H9 (cell line): ENCODE data around the gene HAO1. TPM values are rescaled to one million over a fixed set of nuclear protein-coding genes. Genes with fewer than 3 reads are reported as not detected.
"Not testable (repeated sequence)": the region's sequence is repeated elsewhere in the genome, so short reads cannot be mapped to it uniquely, and the experiment has no call there.

Source experiments
- DNase-seq: peaks from one replicate; pipeline ENCODE4 v3.0.0-alpha.2; 2017
- H2AFZ ChIP-seq: one replicate; pipeline ENCODE4 v1.6.1; 2013; ENCODE audit warnings: mild to moderate bottlenecking, low read length, control low read depth, moderate library complexity
- H2AK5ac ChIP-seq: 2 replicates; pipeline ENCODE4 v1.6.1; 2013; ENCODE audit warnings: low read length, control low read depth, mixed read lengths; ENCODE audit not compliant: insufficient read length
- H2BK120ac ChIP-seq: one replicate; pipeline ENCODE4 v1.6.1; 2013; ENCODE audit warnings: low read depth, mild to moderate bottlenecking, low read length, control low read depth, inconsistent platforms; ENCODE audit not compliant: poor library complexity, severe bottlenecking
- H2BK12ac ChIP-seq: 2 replicates; pipeline ENCODE4 v1.6.1; 2013; ENCODE audit warnings: low read length, control low read depth, mixed read lengths, low read depth; ENCODE audit not compliant: insufficient read length
- H2BK15ac ChIP-seq: 2 replicates; pipeline ENCODE4 v1.6.1; 2013; ENCODE audit warnings: low read depth, low read length, control low read depth
- H2BK20ac ChIP-seq: one replicate; pipeline ENCODE4 v1.6.1; 2013; ENCODE audit warnings: low read depth, mild to moderate bottlenecking, low read length, control low read depth, inconsistent platforms; ENCODE audit not compliant: poor library complexity, severe bottlenecking
- H2BK5ac ChIP-seq: 2 replicates; pipeline ENCODE4 v1.6.1; 2013; ENCODE audit warnings: low read length, control low read depth, mixed read lengths; ENCODE audit not compliant: insufficient read length
- H3K14ac ChIP-seq: 2 replicates; pipeline ENCODE4 v1.6.1; 2013; ENCODE audit warnings: low read length, control low read depth; ENCODE audit not compliant: insufficient read depth
- H3K18ac ChIP-seq: 2 replicates; pipeline ENCODE4 v1.6.1; 2013; ENCODE audit warnings: low read depth, mild to moderate bottlenecking, mixed read lengths, low read length, control low read depth; ENCODE audit not compliant: insufficient read length
- H3K23ac ChIP-seq: 2 replicates; pipeline ENCODE4 v1.6.1; 2013; ENCODE audit warnings: low read length, control low read depth, mixed read lengths, low read depth; ENCODE audit not compliant: insufficient read length
- H3K23me2 ChIP-seq: 2 replicates; pipeline ENCODE4 v1.6.1; 2013; ENCODE audit warnings: low read depth, mild to moderate bottlenecking, mixed read lengths, low read length, control low read depth; ENCODE audit not compliant: insufficient read length, poor library complexity, severe bottlenecking
- H3K27ac ChIP-seq: 2 replicates; pipeline ENCODE4 v1.5.1; 2013; ENCODE audit warnings: low read length, control low read depth, mixed read lengths, low read depth; ENCODE audit not compliant: insufficient read length
- H3K27me3 ChIP-seq: 2 replicates; pipeline ENCODE4 v1.6.1; 2013; ENCODE audit warnings: low read length, control low read depth, inconsistent platforms; ENCODE audit not compliant: insufficient read depth
- H3K4ac ChIP-seq: 2 replicates; pipeline ENCODE4 v1.6.1; 2013; ENCODE audit warnings: low read depth, mild to moderate bottlenecking, control low read depth, inconsistent platforms, low read length, moderate library complexity
- H3K4me1 ChIP-seq: 2 replicates; pipeline ENCODE4 v1.6.1; 2013; ENCODE audit warnings: low read length, control low read depth, inconsistent platforms; ENCODE audit not compliant: insufficient read depth
- H3K4me2 ChIP-seq: 2 replicates; pipeline ENCODE4 v1.6.1; 2013; ENCODE audit warnings: low read length, control low read depth, mixed read lengths; ENCODE audit not compliant: insufficient read length, insufficient read depth
- H3K56ac ChIP-seq: 2 replicates; pipeline ENCODE4 v1.6.1; 2013; ENCODE audit warnings: low read depth, mild to moderate bottlenecking, mixed read lengths, low read length, control low read depth; ENCODE audit not compliant: insufficient read length
- H3K79me1 ChIP-seq: 2 replicates; pipeline ENCODE4 v1.6.1; 2013; ENCODE audit warnings: low read depth, mild to moderate bottlenecking, moderate library complexity, low read length, control low read depth, inconsistent platforms; ENCODE audit not compliant: insufficient read depth, poor library complexity, severe bottlenecking
- H3K79me2 ChIP-seq: 2 replicates; pipeline ENCODE4 v1.6.1; 2013; ENCODE audit warnings: low read length, control low read depth, inconsistent platforms; ENCODE audit not compliant: insufficient read depth
- H3K9ac ChIP-seq: 2 replicates; pipeline ENCODE4 v1.6.1; 2013; ENCODE audit warnings: low read length, control low read depth, mixed read lengths; ENCODE audit not compliant: insufficient read length; ENCODE audit errors: extremely low read depth
- H3K9me3 ChIP-seq: one replicate; pipeline ENCODE4 v1.6.1; 2013; ENCODE audit warnings: low read depth, low read length, inconsistent platforms; ENCODE audit not compliant: control insufficient read depth
- H3T11ph ChIP-seq: one replicate; pipeline ENCODE4 v1.6.1; 2013; ENCODE audit warnings: mild to moderate bottlenecking, low read length, control low read depth, inconsistent platforms
- H4K20me1 ChIP-seq: one replicate; pipeline ENCODE4 v1.6.1; 2013; ENCODE audit not compliant: control insufficient read depth, insufficient read length, insufficient read depth
- H4K5ac ChIP-seq: 2 replicates; pipeline ENCODE4 v1.6.1; 2013; ENCODE audit warnings: low read depth, mild to moderate bottlenecking, mixed read lengths, low read length, control low read depth; ENCODE audit not compliant: insufficient read length
- H4K8ac ChIP-seq: replicated peaks from 2 replicates; pipeline ENCODE4 v1.6.1; 2013; ENCODE audit warnings: low read length, control low read depth, mixed read lengths, low read depth; ENCODE audit not compliant: insufficient read length
- H4K91ac ChIP-seq: 2 replicates; pipeline ENCODE4 v1.6.1; 2013; ENCODE audit warnings: low read depth, mild to moderate bottlenecking, moderate library complexity, mixed read lengths, low read length, control low read depth; ENCODE audit not compliant: insufficient read length
- H3K27ac Mint-ChIP-seq, 3 experiments: 2 replicates in 2 of 3; 3 replicates in 1 of 3; pipeline ENCODE4 v1.8.0; 2020 to 2021; ENCODE audit warnings: mixed read lengths in 3 of 3, mild to moderate bottlenecking in 1 of 3, moderate library complexity in 1 of 3
- H3K27me3 Mint-ChIP-seq: 2 replicates; pipeline ENCODE4 v1.8.0; 2021; ENCODE audit warnings: low read depth, mild to moderate bottlenecking, moderate library complexity, mixed read lengths
- H3K36me3 Mint-ChIP-seq, 3 experiments: 2 replicates in 2 of 3; 3 replicates in 1 of 3; pipeline ENCODE4 v1.8.0; 2020 to 2021; ENCODE audit warnings: low read depth in 3 of 3, mixed read lengths in 3 of 3; ENCODE audit not compliant: insufficient read depth in 1 of 3
- H3K4me1 Mint-ChIP-seq, 2 experiments: 2 replicates each; pipeline ENCODE4 v1.8.0; 2020; ENCODE audit warnings: mixed read lengths in 2 of 2
- H3K4me3 Mint-ChIP-seq, 2 experiments: 2 replicates in 1 of 2; 3 replicates in 1 of 2; pipeline ENCODE4 v1.8.0; 2020 to 2021; ENCODE audit warnings: mild to moderate bottlenecking in 2 of 2, mixed read lengths in 2 of 2, moderate library complexity in 1 of 2
- H3K9me3 Mint-ChIP-seq, 2 experiments: 2 replicates in 1 of 2; 3 replicates in 1 of 2; pipeline ENCODE4 v1.8.0; 2020; ENCODE audit warnings: mild to moderate bottlenecking in 2 of 2, mixed read lengths in 2 of 2, moderate library complexity in 1 of 2
- CTCF ChIP-seq: fragments of 200-600 bp; sonication (generic); conservative IDR thresholded peaks from 3 replicates; pipeline ENCODE4 v1.8.0; 2021; ENCODE audit warnings: antibody characterized with exemption, mild to moderate bottlenecking
- WGBS: extraction: QIAGEN DNeasy Blood & Tissue Kit; methylation state at CpG from one replicate; pipeline ENCODE4 v1.1.7; 2013; ENCODE audit warnings: missing lambda C conversion rate, low lambda C conversion rate, mixed read lengths; ENCODE audit not compliant: insufficient read length; ENCODE audit errors: extremely low coverage; 5-methylcytosine and 5-hydroxymethylcytosine counted together
- total RNA-seq: library from RNA; stranded (reverse); gene quantifications from 2 replicates; pipeline ENCODE4 v1.2.1, GENCODE V29; 2021

The HAO1 gene
- total RNA-seq, 1 experiment from 2014 or later: not detected

- Histone ChIP-seq H2BK5ac (no peak overlapping the region), H3K79me2 (no peaks in the 10 kb centered on the region), H4K8ac (no peak overlapping the region), H3T11ph (no peak overlapping the region), H3K4me1 (no peaks in the 10 kb centered on the region), H4K5ac (no peak overlapping the region), H3K79me1 (no peaks in the 10 kb centered on the region), H2AFZ (no peak overlapping the region), H4K20me1 (no peaks in the 10 kb centered on the region), H4K91ac (no peak overlapping the region), H3K4ac (no peak overlapping the region), H2BK120ac (no peak overlapping the region), H3K27me3 (no peaks in the 10 kb centered on the region), H2BK15ac (no peak overlapping the region), H2AK5ac (no peak overlapping the region), H3K18ac (no peak overlapping the region), H3K9ac (no peak overlapping the region), H3K23me2 (no peaks in the 10 kb centered on the region), H3K23ac (no peak overlapping the region), H3K14ac (no peak overlapping the region), H3K9me3 (no peaks in the 10 kb centered on the region), H2BK20ac (no peak overlapping the region), H2BK12ac (no peak overlapping the region), H3K56ac (no peak overlapping the region), H3K4me2 (no peak overlapping the region), H3K27ac (no peak overlapping the region)
- Mint-ChIP-seq H3K27ac (no peak overlapping the region), H3K4me3 (no peak overlapping the region), H3K9me3 (peaks cover 12 to 14% of the 10 kb centered on the region in 2 experiments; a peak in 4 of 5 replicates), H3K36me3 (peaks cover 3 to 5% (median 5%) of the 10 kb centered on the region in 3 experiments; a peak in 3 of 7 replicates), H3K27me3 (no peaks in the 10 kb centered on the region), H3K4me1 (no peaks in the 10 kb centered on the region)
- no peak for DNase-seq
- no peak for TF ChIP-seq CTCF
These were observed 104.2 kb downstream of the HAO1 start for GRCh38 chr20:7836076-7836475.

DNA sequence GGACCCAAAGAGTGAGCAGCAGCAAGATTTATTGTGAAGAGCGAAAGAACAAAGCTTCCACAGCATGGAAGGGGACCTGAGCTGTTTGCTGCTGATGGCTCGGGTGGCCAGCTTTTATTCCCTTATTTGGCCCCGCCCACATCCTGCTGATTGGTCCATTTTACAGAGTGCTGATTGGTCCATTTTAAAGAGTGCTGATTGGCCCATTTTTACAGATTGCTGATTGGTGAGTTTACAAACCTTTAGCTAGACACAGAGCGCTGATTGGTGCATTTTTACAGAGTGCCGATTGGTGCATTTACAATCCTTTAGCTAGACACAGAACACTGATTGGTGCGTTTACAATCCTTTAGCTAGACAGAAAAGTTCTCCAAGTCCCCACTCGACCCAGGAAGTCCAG is 105.8 kb downstream of the HAO1 start:
- not testable (repeated sequence) for H3K4me1 ChIP-seq, H3K27me3 ChIP-seq, H4K8ac ChIP-seq, H4K5ac ChIP-seq, H3K36me3 Mint-ChIP-seq, H3K27me3 Mint-ChIP-seq, H3K14ac ChIP-seq, H3K4me3 Mint-ChIP-seq, H3K79me2 ChIP-seq, H3K18ac ChIP-seq, H2AFZ ChIP-seq, H4K20me1 ChIP-seq, H3K4me1 Mint-ChIP-seq, H3K4me2 ChIP-seq, H3K27ac Mint-ChIP-seq, H3T11ph ChIP-seq, H2BK120ac ChIP-seq, H3K9me3 ChIP-seq, H3K79me1 ChIP-seq, H3K56ac ChIP-seq, H3K27ac ChIP-seq, H3K23ac ChIP-seq, H4K91ac ChIP-seq, H2BK20ac ChIP-seq, H2BK15ac ChIP-seq, H2BK5ac ChIP-seq, H2BK12ac ChIP-seq, H2AK5ac ChIP-seq, H3K4ac ChIP-seq, DNase-seq, H3K9ac ChIP-seq, H3K23me2 ChIP-seq
- no CpG with 5 or more reads among the region's 7 CpGs for WGBS
- H3K9me3 Mint-ChIP-seq: peaks cover 12 to 14% of the 10 kb centered on the region in 2 experiments; a peak in 4 of 5 replicates
